Activated CD4-positive, CD25-positive, alpha-beta regulatory T cell treated with anti-CD3 and anti-CD28 coated beads, Interleukin-2, amount 50 U/mL, for 24 hours (primary cell): ENCODE results near the gene ZNF135.
A peak's percentile ranks its signal among the peaks of the same experiment; 100 is the strongest.

Experiments
- ATAC-seq, 2 donors: fragments of 150-1000 bp; cut with Tn5 transposase; one replicate each; pipeline ENCODE4 v1.10.0; 2021; ENCODE audit warnings: mild to moderate bottlenecking in 1 of 2, moderate library complexity in 1 of 2

Gene ZNF135

DNA sequence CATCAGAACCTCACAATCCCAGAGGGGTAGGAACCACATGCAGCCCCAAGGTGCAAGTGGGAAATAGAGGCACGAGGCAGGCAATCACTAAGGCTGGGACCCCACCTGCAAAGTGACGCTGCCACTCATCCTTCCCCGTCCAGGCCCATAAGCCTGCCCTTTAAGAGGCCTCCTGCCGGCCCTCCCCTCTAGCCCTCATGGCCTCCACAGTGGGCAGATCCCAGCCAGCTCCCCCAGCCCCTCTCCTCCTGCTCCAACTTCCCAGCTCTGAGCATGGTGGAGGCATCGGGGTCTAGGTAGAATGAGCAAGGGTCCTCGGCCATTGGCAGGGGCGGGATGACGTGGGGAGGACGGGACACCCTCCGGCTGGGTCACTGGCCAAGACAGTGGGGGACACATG, 36.2 kb downstream of the ZNF135 start:
- ATAC-seq, result no peak

DNA sequence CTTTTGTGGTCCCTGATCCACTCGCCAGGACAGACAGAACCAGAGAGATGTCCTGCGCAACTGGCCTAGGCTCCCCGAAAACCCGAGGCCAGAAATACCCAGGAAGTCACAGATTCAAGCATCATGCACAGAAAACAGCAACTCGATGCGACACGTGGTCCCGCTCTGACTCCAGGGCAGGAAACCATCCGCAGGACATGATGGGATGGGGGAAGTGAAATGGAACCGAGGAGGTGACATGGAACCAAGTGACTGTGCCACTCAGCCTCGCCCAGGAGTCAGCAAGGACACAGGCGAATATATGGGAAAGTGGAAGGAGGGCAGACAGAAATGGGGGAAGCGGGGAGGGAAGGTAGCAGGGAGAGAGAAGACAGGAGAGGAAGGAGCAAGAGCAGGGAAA, 37.8 kb downstream of the ZNF135 start:
- no peak for ATAC-seq

DNA sequence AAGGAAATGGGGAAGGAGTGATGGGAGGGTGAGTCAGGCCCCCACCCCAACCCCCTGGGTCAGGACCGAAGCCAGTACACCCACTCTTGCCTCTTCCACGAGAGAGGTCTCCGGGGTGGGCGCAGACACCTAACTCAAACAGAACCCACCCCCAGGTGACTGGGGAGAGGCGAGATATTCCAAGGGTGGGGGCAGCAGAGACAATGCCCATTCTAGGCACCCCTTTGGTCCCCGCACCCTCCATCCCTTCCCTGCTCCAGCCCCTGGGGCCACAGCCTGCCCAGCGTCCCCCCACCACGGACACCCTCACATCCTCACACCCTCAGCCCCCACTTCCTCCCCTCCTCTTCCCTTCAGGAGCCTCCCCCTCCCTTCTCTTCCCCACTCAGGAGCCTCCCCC, 38.3 kb downstream of the ZNF135 start:
- ATAC-seq, result no peak

GRCh38 chr19:58097781-58098681, 38.9 kb downstream of the ZNF135 start, which contains the start of gene ZSCAN18:
TSS of gene ZSCAN18 (minus strand) at chr19:58098231. CDS start at chr19:58090267, 7,964 bp downstream.
- ATAC-seq, result peak; percentile 98

GRCh38 chr19:58098682-58098998, 39.6 kb downstream of the ZNF135 start:
- ATAC-seq, result no peak

GRCh38 chr19:58107778-58108545, 48.9 kb downstream of the ZNF135 start:
- no peak for ATAC-seq

GRCh38 chr19:58108546-58108817, 49.4 kb downstream of the ZNF135 start:
- ATAC-seq, result no peak

DNA sequence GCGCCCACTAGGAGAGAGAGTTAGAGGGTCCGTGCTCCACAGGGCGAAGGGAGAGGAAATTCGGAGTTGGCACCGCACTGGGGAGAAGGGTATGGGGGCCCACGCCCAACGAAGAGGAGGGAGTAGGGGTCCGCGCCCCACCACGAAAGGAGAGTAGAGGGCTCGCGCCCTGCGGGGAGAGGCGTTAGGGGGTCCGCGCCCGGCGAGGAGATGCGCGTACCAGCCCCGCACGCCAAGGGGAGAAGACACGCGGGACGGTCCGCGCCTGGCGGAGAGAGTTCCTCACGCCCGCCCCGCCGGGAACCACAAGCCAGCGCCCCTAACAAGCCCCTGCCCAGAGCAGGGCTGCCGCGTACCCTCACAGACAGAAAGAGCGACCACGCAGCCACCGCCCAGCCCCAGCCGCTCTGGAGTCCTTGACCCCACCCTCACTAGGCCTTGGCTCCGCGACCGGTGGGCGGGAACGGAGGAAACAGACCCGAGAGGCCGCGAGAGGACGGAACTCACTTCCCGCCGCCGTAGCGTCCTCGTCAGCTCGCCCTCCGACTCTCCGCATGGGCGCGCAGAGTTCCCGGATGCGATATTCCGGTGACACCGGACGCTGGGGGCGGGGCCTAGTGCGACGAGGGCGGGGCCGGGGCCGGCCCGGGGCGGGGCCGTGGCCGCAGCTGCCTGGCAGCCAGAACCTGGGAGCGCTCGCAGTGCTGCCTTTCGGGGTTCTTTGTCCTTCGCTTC, 58.9 kb downstream of the ZNF135 start:
- ATAC-seq, result no peak

- ATAC-seq, result no peak
Measured at GRCh38 chr19:58118979-58119733, 60.1 kb downstream of the ZNF135 start.
